HG03135 (cell line): ENCODE results near the gene OSBPL9.
"Not testable (repeated sequence)": the region's sequence is repeated elsewhere in the genome, so short reads cannot be mapped to it uniquely, and the experiment has no call there.

Source experiments
- ATAC-seq: cut with Tn5 transposase; IDR thresholded peaks from one replicate; pipeline ENCODE4 v1.9.1; 2021; ENCODE audit warnings: mild to moderate bottlenecking, moderate library complexity; ENCODE audit not compliant: unreplicated experiment

OSBPL9 gene

DNA sequence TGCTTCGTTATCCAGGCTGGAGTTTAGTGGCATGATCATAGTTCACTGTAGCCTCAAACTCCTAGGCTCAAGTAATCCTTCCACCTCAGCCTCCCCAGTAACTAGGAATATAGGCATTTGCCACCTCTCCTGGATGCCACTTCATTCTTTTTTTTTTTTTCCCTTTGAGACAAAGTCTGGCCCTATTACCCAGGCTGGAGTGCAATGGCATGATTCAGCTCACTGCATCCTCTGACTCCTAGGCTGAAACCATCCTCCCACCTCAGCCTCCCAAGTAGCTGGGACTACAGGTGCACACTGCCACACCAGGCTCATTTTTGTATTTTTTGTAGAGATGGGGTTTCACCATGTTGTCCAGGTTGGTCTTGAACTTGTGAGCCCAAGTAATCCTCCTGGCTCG is 19.3 kb downstream of the OSBPL9 start:
- ATAC-seq: no peak

DNA sequence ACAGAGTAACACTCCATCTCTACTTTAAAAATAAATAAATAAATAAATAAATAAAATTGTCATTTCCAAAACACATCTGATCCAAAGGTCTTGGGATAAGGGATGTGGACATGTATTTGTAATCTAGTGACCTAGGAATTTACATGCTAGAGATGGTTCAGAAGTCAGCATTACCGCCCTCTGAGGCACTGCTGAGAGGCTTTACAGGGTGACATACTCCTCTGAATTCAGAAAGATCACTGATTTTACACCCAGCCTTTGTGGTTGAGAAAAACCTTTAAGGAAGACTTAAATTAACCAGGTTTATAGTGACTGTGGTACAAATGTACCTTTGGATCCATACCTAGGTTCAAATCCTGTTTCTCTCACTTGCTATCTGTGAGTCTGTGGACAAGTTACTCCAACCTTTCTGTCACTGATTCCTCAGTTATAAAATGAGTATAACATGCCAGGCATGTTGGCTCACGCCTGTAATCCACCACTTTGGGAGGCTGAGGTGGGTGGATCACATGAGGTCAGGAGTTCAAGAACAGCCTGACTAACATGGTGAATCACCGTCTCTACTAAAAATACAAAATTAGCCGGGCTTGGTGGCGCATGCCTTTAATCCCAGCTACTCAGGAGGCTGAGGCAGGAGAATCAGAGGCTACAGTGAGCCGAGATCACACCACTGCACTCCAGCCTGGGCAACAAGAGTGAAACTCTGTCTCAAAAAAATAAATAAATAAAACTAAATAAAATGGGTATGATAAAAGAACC is 20.1 kb downstream of the OSBPL9 start:
- ATAC-seq: no peak

DNA sequence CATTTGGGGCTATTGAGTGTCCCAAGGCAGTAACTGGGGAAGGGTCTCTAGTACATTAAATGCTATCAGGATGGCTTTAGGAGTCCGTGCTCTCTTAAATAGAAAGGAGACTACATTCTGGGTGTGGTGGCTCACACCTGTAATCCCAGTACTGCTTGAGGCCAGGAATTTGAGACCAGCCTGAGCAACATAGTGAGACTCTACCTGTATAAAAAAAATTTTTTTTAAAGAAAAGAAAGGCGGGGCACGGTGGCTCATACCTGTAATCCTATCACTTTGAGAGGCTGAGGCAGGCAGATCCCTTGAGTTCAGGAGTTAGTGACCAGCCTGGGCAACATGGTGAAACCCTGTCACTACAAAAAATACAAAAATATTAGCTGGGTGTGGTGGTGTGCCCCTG is 21.5 kb downstream of the OSBPL9 start:
- ATAC-seq: no peak

DNA sequence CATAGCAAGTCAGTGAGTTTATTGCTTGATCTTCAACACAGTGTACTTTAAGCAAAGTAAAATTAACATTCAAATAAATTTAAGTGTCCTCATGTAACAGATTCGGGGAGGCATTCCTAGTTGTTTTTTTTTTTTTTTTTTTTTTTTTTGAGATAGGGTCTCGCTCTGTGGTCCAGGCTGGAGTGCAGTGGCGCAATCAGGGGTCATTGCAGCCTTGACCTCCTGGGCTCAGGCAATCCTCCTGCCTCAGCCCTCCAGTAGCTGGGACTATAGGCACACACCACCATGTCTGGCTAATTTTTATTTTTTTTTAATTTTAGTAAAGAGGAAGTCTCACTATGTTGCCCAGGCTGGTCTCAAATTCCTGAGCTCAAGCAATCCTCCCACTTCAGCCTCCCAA is 22.8 kb downstream of the OSBPL9 start:
- ATAC-seq: no peak

DNA sequence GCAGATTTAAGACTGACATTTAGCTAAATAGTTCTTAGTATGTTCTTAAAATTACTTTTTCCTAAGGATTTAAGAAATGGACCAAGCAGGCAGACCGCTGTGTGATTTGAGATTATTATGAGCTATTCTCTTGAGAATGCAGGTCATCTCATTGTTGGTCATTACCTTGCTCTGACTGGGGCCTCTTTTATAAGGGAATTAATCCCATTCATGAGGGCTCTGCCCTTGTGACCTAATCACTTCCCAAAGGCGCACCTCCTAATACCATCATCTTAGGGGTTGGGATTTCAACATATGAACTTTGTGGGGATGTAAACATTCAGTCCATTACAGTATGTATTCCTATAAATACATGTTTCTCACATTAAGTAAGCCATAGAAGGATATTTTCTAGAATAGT is 24.2 kb downstream of the OSBPL9 start:
- no peak for ATAC-seq

DNA sequence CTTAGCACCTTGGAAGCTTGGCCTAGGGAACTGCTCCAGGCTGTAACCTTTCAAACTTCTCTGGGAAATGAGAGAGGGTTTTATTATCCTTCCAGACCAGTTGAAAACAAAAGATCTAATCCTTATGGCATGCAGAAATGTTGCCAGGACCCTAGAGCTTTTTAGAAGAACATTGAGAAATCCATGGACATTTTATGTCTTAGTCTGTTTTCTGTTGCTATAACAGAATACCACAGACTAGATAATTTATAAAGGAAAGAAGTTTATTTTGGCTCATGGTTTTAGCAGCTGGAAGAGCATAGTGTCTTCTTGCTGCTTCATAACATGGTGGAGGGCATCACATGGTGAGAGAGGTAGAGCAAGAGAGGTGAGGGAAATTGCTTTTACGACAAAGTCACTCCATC is 25.8 kb downstream of the OSBPL9 start:
- no peak for ATAC-seq

DNA sequence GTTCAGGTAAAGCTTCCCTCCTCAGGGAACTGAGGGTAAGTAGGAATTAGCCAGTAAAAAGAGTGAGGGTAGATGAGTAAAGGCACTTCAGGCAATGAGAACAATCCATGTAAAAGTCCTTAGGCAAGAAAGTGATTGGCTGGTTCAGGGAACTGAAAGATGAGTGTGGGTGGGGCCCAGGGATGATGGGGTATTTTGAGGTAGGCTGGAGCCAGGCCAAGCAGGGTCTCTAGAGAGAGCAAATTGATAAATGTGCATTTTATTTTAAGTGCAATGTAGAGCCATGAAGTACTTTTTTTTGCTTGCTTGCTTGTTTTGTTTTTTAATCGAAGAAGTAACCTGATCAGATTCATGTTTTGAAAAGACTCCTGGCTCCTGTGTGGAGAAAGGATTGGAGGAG is 26.5 kb downstream of the OSBPL9 start:
- ATAC-seq: no peak

DNA sequence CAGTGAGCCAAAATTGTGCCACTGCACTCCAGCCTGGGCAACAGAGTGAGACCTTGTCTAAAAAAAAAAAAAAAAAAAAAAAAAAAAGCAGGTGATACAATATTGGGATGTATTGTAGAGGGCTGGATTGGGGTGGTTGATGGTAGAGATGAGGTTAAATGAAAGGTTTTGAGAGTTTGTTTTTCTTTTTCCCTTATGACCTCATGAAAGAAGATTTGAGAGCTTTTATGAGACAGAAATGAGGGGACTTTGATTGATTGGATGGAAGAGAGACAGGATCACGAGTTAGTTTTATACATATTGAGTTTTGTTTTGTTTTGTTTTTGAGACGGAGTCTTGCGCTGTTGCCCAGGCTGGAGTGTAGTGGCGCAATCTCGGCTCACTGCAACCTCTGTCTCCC is 27.1 kb downstream of the OSBPL9 start:
- no peak for ATAC-seq

DNA sequence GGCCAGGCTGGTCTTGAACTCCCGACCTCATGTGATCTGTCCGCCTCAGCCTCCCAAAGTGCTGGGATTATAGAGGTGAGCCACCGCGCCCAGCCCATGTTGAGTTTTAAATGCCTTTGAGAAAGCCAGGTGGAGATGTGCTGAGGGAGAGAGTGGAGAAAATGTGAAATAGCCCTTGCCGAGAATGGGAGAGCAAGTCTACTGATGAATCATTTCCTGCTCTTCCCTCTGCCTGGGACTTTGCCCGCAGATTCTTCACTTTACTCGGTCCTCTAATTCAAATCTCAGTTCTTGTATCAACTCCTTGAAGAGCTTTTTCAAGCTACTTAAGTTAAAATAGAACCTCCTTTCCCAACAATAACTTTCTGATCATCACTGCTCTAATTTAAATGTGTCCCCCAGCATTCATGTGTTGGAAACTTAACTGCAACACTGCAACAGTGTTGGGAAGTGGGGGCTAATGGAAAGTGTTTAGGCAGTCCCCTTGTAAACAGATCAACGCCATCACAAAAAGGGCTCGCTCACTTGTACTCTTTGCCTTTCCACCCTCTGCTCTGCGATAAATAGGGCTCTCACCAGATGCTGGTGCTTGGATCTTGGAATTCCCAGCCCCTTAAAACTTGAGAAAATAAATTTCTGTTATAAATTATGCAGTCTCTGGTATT is 27.8 kb downstream of the OSBPL9 start:
- ATAC-seq: no peak

DNA sequence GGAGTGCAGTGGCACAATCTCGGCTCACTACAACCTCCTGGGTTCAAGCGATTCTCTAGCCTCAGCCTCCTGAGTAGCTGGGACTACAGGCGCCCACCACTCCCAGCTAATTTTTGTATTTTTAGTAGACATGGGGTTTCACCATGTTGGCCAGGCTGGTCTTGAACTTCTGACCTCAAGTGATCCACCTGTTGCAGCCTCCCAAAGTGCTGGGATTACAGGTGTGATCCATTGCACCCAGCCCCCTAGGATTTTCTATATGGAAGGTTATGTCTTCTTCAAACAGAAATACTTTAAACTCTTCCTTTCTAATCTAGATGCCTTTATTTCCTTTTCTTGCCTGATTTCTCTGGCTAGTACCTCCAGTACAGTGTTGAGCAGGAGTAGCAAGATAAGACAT is 29.7 kb downstream of the OSBPL9 start:
- ATAC-seq: not testable (repeated sequence)

DNA sequence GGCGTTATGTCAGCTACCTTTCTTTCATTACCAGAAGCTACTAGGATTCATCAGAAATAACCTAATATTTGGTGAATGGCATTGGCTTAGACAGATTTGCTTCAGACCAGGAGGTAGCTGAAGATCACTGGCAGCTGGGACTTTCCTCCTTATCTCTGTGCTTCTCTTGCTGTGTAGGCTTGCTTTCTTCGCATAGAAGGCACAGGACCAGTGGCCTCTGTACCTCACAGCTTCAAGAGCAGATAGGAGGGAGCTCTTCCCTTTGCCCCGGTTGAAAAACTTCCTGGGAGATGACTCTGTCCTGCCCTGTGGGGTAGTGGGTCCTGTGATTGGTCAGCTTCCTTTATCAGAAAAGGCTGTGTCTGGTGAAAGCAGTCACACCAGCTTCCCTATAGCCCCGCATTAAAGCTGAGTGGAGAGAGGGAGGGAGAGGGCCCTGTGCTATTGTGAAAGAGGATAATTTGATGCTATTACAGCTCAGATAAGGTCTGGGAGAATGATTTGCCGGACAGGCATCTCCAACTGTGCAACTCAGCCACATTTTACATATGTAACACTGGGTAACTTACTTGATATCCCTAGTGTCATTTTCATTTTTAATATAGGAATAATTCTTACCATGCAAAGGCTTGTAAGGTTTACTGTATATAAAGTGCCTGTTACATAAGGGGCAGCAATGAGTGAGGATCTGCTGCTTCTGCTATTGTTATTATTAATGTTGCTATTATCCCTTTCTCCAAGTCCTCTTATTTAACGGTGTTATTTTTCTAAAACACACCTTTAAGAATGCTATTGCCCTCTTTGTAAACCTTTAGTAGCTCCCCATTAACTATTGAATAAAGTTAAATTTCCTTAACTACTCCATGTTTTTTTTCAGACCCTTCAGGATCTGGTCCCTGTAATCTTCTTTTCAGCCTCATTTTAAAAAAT is 31.6 kb downstream of the OSBPL9 start:
- ATAC-seq: no peak

DNA sequence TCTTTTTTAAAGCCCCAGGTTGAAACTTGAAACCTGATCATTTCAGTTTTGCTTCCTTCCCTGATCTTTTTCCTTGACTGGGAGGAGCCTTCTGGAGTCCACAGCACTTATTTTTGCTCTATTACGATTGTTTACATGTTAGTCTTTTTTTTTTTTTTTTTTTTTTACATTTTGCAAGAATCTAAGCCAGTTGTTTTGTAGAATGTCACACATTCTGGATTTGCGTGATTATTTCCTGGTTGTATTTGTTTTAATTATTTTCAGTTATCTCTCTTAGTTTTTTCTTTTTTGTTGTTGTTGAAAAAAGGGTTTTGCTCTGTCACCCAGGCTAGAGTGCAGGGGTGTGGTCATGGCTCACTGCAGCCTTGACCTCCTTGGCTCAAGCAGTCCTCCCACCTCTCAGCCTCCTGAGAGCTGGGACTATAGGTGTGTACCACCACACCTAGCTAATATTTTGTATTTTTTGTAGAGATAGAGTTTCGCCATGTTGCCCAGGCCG is 32.8 kb downstream of the OSBPL9 start:
- no peak for ATAC-seq

DNA sequence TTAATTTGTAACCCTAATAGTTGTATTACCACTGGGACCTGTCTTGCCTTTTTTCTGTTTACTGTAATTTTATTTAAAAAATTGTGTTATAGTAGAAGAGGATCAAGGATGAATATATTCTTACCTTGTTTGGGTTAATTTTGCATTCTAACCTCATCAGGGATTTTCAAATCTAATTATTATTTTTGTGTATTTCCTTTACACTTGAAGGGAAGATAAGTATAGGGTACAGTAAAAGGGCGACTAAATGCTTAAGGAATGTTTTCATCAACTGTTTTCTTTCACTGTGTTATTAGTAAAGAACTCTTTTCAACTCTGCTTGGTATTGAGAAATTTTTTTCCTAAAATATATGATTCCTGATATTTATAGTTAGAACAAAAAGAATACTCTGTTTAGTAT is 33.3 kb downstream of the OSBPL9 start:
- no peak for ATAC-seq

DNA sequence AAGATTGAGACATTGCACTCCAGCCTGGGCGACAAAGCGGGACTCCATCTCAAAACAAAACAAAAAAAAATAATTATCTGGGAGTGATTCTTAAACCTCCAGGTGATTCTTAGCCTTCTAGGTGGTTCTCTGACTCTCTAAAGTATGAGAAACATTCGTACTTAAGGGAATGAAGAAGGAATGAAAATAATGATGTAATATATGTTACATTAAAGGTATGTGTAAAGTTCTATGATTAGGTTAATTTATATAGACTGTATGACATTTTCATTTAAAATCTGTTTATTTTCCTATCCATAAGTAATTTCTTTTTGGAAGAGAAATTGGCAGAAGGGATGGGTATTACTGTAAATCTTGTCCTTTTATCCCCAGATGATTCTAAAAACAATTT is 34.7 kb downstream of the OSBPL9 start:
- no peak for ATAC-seq

DNA sequence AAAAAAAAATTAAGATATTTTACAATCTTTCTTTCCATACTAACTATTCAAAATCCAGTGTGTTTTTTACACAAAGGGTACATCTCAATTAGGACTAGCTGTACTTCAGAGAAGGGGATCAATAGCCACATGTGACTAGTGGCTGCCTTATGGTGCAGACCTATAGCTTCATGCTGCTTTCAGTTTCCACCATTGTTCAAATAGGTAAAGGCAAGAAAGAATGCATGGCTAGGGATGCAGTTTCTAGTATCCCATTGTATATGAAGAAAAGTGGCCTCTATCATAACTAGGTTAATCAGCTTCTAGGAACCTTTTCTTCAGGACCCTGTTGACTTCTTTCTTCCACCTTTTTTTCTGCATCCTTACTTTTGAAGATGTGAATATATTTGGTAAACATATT is 35.7 kb downstream of the OSBPL9 start:
- ATAC-seq: no peak

DNA sequence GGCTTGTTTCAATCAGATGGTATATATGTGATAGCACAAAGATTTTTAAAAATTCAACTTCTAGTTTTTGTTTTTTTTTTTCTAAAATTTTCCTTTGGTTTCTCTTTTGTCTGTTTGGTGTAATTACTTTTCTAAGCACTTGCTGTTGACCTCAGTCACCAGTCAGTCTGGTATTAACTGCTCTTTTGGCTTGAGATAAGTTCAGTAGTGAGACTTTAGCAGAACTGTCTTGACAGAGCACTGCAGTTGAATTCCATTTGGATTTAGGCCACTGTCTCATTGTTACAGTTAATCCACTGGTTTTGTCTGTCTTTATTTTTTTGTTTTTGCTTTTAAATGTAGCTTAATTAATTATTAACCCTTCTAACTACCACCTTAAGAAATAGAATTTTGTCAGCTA is 36.2 kb downstream of the OSBPL9 start:
- ATAC-seq: no peak

DNA sequence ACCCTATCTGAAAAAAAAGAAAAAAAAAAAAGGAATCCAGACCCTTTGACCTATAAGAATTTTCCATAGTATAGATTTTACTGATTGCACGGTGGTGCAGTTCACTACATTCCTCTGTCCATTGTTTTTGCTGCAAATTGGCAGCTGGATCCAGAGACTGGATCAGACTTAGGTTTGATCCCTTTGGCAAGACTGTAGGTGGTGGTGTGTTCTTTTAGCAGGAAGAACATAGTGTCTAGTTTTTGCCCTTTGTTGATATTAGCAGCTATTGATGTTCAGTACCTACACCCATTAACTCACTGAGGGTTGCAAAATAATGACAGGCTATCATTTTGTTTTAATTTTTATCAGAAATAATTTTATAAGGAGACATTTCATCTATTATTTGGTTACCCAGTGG is 37.1 kb downstream of the OSBPL9 start:
- no peak for ATAC-seq

DNA sequence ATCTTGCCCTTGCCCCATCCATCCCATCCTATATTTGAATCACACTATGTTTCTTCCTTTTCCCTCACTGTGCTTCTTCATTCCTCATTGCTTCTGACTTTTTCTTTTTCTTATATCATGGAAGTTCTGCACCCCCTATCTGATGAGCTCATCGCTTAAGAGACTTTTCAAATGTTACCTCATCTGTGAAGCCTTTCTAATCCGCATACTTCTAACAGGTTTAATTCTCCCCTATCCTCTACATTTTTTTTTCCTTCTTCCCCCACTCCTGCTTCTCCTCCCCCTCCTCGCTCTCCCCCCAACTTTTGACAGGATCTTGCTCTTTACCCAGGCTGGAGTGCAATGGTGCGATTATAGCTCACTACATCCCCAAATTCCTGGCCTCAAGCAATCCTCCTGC is 39.5 kb downstream of the OSBPL9 start:
- no peak for ATAC-seq

DNA sequence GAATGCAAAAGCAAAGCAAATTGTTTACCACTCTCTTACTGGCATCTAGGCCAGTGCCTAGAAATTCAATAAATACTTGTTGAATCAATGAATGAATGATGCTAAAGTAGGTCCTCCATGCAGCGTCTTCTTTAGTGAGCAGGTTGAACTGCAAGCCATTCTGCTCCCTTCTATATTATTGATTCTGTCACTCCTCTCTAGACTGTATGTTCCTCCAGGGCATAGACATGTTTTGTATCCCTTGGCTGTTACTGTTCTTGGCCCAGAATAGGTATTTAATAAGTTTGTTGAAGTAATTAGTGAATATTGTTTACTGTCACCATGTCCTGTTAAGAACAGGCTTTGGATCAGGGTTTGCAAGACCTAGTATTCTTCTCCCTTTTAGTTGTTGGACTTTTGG is 43.7 kb downstream of the OSBPL9 start:
- ATAC-seq: no peak

DNA sequence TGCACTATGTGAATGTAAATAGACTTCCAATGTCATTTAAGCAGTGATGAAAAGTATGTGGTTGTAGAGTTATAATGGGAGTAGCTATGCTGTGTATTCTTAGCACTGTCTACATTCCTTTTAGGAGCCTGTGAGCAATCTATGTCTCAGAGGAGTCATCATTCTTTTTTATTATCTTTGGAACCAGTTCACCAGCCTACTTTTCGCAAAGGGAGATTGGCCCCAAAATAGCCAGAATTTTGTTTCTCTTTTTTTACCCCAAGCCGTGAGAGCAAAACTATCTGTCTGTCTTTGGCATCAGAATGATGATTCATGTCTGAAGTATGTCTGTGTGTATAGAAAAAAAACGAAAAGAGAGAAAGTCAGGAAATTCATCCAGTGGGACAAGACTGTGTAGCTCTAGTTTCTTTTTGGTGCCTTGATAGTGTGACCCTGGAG is 44.2 kb downstream of the OSBPL9 start:
- ATAC-seq: no peak

DNA sequence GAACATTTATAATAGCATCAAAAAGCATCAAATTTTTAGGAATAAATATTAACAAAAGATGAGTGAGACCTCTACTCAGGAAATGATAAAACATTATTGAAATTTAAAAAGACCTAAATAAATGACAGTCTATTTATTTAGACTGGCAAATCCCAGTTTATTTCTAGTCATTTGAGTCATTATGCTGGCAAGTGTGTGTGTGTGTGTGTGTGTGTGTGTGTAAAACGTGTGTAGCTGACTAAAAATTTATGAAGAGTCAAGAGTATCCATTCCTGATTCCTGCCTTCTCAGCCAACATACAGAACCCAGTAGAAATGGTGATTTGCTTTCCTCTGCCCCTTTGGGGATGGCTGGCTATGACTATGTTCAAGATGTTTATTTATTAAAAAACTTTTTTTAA is 46.2 kb downstream of the OSBPL9 start:
- no peak for ATAC-seq
